ENCODE data around the gene COMMD3.

COMMD3 gene

DNA sequence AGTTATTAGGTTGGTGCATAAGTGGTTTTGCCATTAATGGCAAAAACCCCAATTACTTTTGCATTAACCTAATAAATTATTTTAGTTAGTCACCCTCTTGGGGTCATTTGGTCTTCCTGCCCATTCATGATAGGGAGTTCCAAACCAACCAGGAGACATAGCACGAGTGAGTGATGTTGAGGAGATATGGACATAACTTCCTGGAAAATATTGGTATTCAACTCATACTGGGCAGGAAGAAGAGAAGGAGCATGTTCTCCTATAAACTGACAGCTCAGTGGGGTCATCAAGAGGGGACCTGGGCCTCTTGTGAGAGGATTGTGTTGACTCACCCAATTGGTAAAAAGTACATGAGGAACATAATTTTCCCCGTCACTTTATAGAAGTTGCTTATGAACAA lies 52.8 kb downstream of the COMMD3 start:
- no peak for FAIRE-seq

GRCh38 chr10:22369434-22370072 lies 53.4 kb downstream of the COMMD3 start:
- no peak for FAIRE-seq
